HepG2 (cell line): ENCODE measurements around the gene LIPT2. TPM values are rescaled to one million over a fixed set of nuclear protein-coding genes. Genes with fewer than 3 reads are reported as not detected.
A peak's percentile ranks its signal among the peaks of the same experiment; 100 is the strongest.

Experiments
- ATAC-seq: fragments of 200-7000 bp; cut with Tn5 transposase; 3 replicates; pipeline ENCODE4 v1.9.1; 2020; ENCODE audit warnings: mild to moderate bottlenecking, moderate library complexity
- BruUV-seq: library from RNA; stranded (reverse); fragments of 400-500 nt; replicated peaks from 2 replicates; lab custom pipeline; 2021; lab: Mats Ljungman, UMichigan
- CTCF ChIA-PET: fragments of 300-600 bp; formaldehyde crosslinking; extraction: SDS; loops from one replicate; lab custom pipeline; 2021; ENCODE audit warnings: low total read pairs, inconsistent platforms, low intra/inter-chr PET ratio; lab: Yijun Ruan, JAX
- POLR2A ChIA-PET: fragments of 350-600 bp; sonication (Branson Sonifier 250); formaldehyde crosslinking; loops from one replicate; lab custom pipeline; 2020; ENCODE audit warnings: antibody characterized with exemption, inconsistent platforms; lab: Yijun Ruan, JAX
- DNase-seq: peaks from one replicate; pipeline ENCODE4 v3.0.0-alpha.2; 2015; ENCODE audit warnings: low spot score
- FAIRE-seq: peaks from 3 replicates; lab custom pipeline; 2011; peaks lifted over from hg19 to GRCh38; lab: Jason Lieb, UNC
- H2AFZ ChIP-seq: one replicate; pipeline ENCODE4 v1.6.1; 2011; ENCODE audit warnings: low read length, inconsistent platforms
- H3K27ac ChIP-seq: fragments of 300-600 bp; 3 replicates; pipeline ENCODE4 v1.8.0; 2011; ENCODE audit warnings: mixed run types, mild to moderate bottlenecking, mixed read lengths, low read length, inconsistent platforms; ENCODE audit not compliant: insufficient read depth; ENCODE audit errors: extremely low read length
- H3K27me3 ChIP-seq, 2 experiments: fragments of 200-600 bp in 1 of 2; 2 replicates in 1 of 2; 3 replicates in 1 of 2; pipeline versions ENCODE4 v1.6.0 to v1.8.0; 2011; ENCODE audit warnings: low read length in 2 of 2, mild to moderate bottlenecking in 2 of 2, moderate library complexity in 2 of 2, inconsistent platforms in 1 of 2; ENCODE audit not compliant: insufficient read depth in 2 of 2, control insufficient read depth in 1 of 2
- H3K36me3 ChIP-seq, 2 experiments: fragments of 200-600 bp in 1 of 2; replicated peaks in 1 of 2; 2 replicates in 1 of 2; 3 replicates in 1 of 2; pipeline versions ENCODE4 v1.5.1 to v1.8.0; 2011; ENCODE audit warnings: low read length in 2 of 2, inconsistent platforms in 1 of 2; ENCODE audit not compliant: insufficient read depth in 2 of 2, control insufficient read depth in 1 of 2
- H3K4me1 ChIP-seq: 2 replicates; pipeline ENCODE4 v1.5.1; 2012; ENCODE audit warnings: low read length, inconsistent platforms; ENCODE audit not compliant: insufficient read depth
- H3K4me2 ChIP-seq: 2 replicates; pipeline ENCODE4 v1.6.0; 2011; ENCODE audit warnings: low read depth, low read length, inconsistent platforms
- H3K4me3 ChIP-seq, 3 experiments: fragments of 200-600 bp in 1 of 3; sonication (generic), shearing (Covaris generic) in 1 of 3; replicated peaks in 1 of 3; 2 replicates each; pipeline ENCODE4 v1.5.1; 2011 to 2016; ENCODE audit warnings: low read length in 3 of 3, inconsistent platforms in 2 of 3, low read depth in 2 of 3, mild to moderate bottlenecking in 2 of 3, control low read depth in 1 of 3, mixed read lengths in 1 of 3; ENCODE audit not compliant: insufficient read depth in 1 of 3
- H3K79me2 ChIP-seq: one replicate; pipeline ENCODE4 v1.6.1; 2011; ENCODE audit warnings: low read length, inconsistent platforms; ENCODE audit not compliant: insufficient read depth
- H3K9ac ChIP-seq: 2 replicates; pipeline ENCODE4 v1.6.0; 2011; ENCODE audit warnings: mild to moderate bottlenecking, low read depth, low read length, inconsistent platforms; ENCODE audit not compliant: insufficient read depth
- H3K9me3 ChIP-seq: 2 replicates; pipeline ENCODE4 v1.5.1; 2012; ENCODE audit warnings: mild to moderate bottlenecking, low read length
- H4K20me1 ChIP-seq: 2 replicates; pipeline ENCODE4 v1.6.0; 2011; ENCODE audit warnings: inconsistent platforms, mild to moderate bottlenecking, low read length, moderate library complexity; ENCODE audit not compliant: insufficient read depth
- ATF7-NPFF ChIP-seq: sonication (generic); formaldehyde crosslinking; IDR thresholded peaks from 2 replicates; pipeline ENCODE4 v1.8.1; 2023; ENCODE audit warnings: mild to moderate bottlenecking, low read depth, missing genetic modification reagents, moderate library complexity
- CCDC6 ChIP-seq: sonication (generic); formaldehyde crosslinking; IDR thresholded peaks from 2 replicates; pipeline ENCODE4 v1.8.1; 2022; ENCODE audit warnings: mild to moderate bottlenecking, missing genetic modification reagents, moderate library complexity
- DMAP1 ChIP-seq: IDR thresholded peaks from 2 replicates; pipeline ENCODE4 v1.6.1; 2016
- ERF ChIP-seq: IDR thresholded peaks from 2 replicates; pipeline ENCODE4 v1.6.1; 2018; ENCODE audit warnings: missing biosample characterization, missing genetic modification reagents
- FOXK1 ChIP-seq: sonication (generic); formaldehyde crosslinking; IDR thresholded peaks from 2 replicates; pipeline ENCODE4 v1.4.0; 2020; ENCODE audit warnings: low read depth, missing genetic modification reagents, borderline replicate concordance
- HNRNPH1 ChIP-seq: fragments of 200-400 bp; formaldehyde crosslinking; optimal IDR thresholded peaks from 2 replicates; pipeline ENCODE3; 2017; ENCODE audit warnings: mild to moderate bottlenecking, low read depth, low read length
- MBD4 ChIP-seq: IDR thresholded peaks from 2 replicates; pipeline ENCODE4 v1.6.1; 2012; ENCODE audit warnings: low read length, inconsistent platforms, borderline replicate concordance
- MYC ChIP-seq: sonication (generic); formaldehyde crosslinking; IDR thresholded peaks from 2 replicates; pipeline ENCODE4 v1.9.0; 2021; ENCODE audit warnings: missing genetic modification reagents, borderline replicate concordance
- PBX2 ChIP-seq: IDR thresholded peaks from 2 replicates; pipeline ENCODE4 v1.6.1; 2016; ENCODE audit warnings: control low read depth
- POLR2AphosphoS5 ChIP-seq: IDR thresholded peaks from 2 replicates; pipeline ENCODE4 v1.6.1; 2012; ENCODE audit warnings: low read depth, low read length
- RERE ChIP-seq: IDR thresholded peaks from 2 replicates; pipeline ENCODE4 v1.6.1; 2016; ENCODE audit warnings: low read depth, missing genetic modification reagents, missing compliant biosample characterization
- SAP130 ChIP-seq: IDR thresholded peaks from 2 replicates; pipeline ENCODE4 v1.6.1; 2016; ENCODE audit warnings: low read depth
- SP140L ChIP-seq: sonication (generic); formaldehyde crosslinking; IDR thresholded peaks from 2 replicates; pipeline ENCODE4 v1.4.0; 2020; ENCODE audit warnings: missing genetic modification reagents, borderline replicate concordance
- SP4 ChIP-seq: sonication (generic); formaldehyde crosslinking; IDR thresholded peaks from 2 replicates; pipeline ENCODE4 v1.8.1; 2023; ENCODE audit warnings: mild to moderate bottlenecking, missing genetic modification reagents
- TAF15 ChIP-seq: fragments of 200-400 bp; formaldehyde crosslinking; IDR thresholded peaks from one replicate; pipeline ENCODE4 v1.6.1; 2018; ENCODE audit warnings: mild to moderate bottlenecking, low read depth, low read length; ENCODE audit not compliant: poor library complexity, severe bottlenecking
- TCF7 ChIP-seq: sonication (generic); IDR thresholded peaks from 2 replicates; pipeline ENCODE4 v1.6.1; 2016; ENCODE audit warnings: antibody characterized with exemption, low read depth
- ZIK1 ChIP-seq: sonication (generic); formaldehyde crosslinking; IDR thresholded peaks from 2 replicates; pipeline ENCODE4 v1.5.0; 2020; ENCODE audit warnings: mild to moderate bottlenecking, low read depth, missing genetic modification reagents, borderline replicate concordance
- ZNF232 ChIP-seq: sonication (generic); formaldehyde crosslinking; IDR thresholded peaks from 2 replicates; pipeline ENCODE4 v1.4.0; 2020; ENCODE audit warnings: missing genetic modification reagents, borderline replicate concordance
- WGBS: methylation state at CpG from one replicate; pipeline ENCODE4 v1.1.6; 2017; ENCODE audit warnings: low lambda C conversion rate; 5-methylcytosine and 5-hydroxymethylcytosine counted together
- in situ Hi-C: cut with HindIII; loops from 2 replicates; pipeline ENCODE4 v1.10.0; 2017; ENCODE audit warnings: low pct_unique_long_range_greater_than_20kb; ENCODE audit not compliant: extremely low pct_ligation_motif_present
- intact Hi-C: fragments of 100-400 bp; cut with micrococcal nuclease; formaldehyde crosslinking; loops from one replicate; pipeline ENCODE4 v1.10.0; 2022; ENCODE audit not compliant: unreplicated experiment
- polyA plus RNA-seq, 8 experiments: library from polyadenylated mRNA; depleted of rRNA in 3 of 8; stranded (reverse) in 7 of 8; unstranded in 1 of 8; fragments of >200 nt; fragmentation: Illumina TruSeq in 4 of 8; extraction: Trizol in 4 of 8; gene quantifications; 2 replicates each; pipeline versions ENCODE4 v1.2.1 to v1.2.3, GENCODE V29; 2011 to 2016; ENCODE audit warnings: low read depth in 4 of 8, missing spikeins in 1 of 8, mixed read lengths in 1 of 8; ENCODE audit not compliant: insufficient read depth in 1 of 8
- total RNA-seq, 5 experiments: library from RNA; depleted of rRNA; stranded (reverse); fragments of >200 nt; fragmentation: Illumina TruSeq; extraction: Trizol; gene quantifications; 2 replicates each; pipeline ENCODE4 v1.2.3, GENCODE V29; 2016; ENCODE audit warnings: low read depth in 1 of 5
- TF ChIP-seq, protein P1 (sequence below): sonication (generic); formaldehyde crosslinking; IDR thresholded peaks from 2 replicates; pipeline ENCODE4 v1.5.0; 2020; ENCODE audit warnings: missing genetic modification reagents

Gene LIPT2
- total and polyA plus RNA-seq, 2 of the 13 experiments (the other 11 are each of a cell fraction or from before 2014, with no cell fraction given): 3.0 to 5.6 TPM

- in situ Hi-C loops: loop anchor here (10.0 kb wide), 1 partner anchor 93 kb away; no protein-coding TSS in a partner anchor
- Histone ChIP-seq H2AFZ (peak overlapping the region; percentile 85), H3K36me3 (no peaks in the 10 kb centered on the region), H3K27me3 (no peaks in the 10 kb centered on the region), H3K4me1 (peaks cover 56% of the 10 kb centered on the region), H3K4me3 (peak overlapping the region; percentile 42 to 53 (median 48)), H3K27ac (peak overlapping the region; percentile 51), H3K4me2 (peak overlapping the region; percentile 86), H3K9me3 (no peaks in the 10 kb centered on the region), H3K79me2 (no peaks in the 10 kb centered on the region), H3K9ac (peak overlapping the region; percentile 59), H4K20me1 (no peaks in the 10 kb centered on the region)
- CTCF ChIA-PET: no interaction called here
- POLR2A ChIA-PET: interaction anchor here (4.8 kb wide), 1 partner anchor 31 kb away, joined by 22 read pairs; the partner anchor contains the start of gene LIPT2
- 0% methylated on average over 2 of the region's 2 CpGs for WGBS
- DNase-seq: peak; percentile 66
- BruUV-seq: no TSS peak
- FAIRE-seq: peak; percentile 96
- intact Hi-C loops: no loop called here
- ATAC-seq: peak; percentile 95
- peak; percentile 38; the same call in 1 of the 2 replicates for TF ChIP-seq POLR2AphosphoS5
- peak; percentile 25; the same call in 1 of the 2 replicates for TF ChIP-seq SP4
- TF ChIP-seq, protein P1, sequence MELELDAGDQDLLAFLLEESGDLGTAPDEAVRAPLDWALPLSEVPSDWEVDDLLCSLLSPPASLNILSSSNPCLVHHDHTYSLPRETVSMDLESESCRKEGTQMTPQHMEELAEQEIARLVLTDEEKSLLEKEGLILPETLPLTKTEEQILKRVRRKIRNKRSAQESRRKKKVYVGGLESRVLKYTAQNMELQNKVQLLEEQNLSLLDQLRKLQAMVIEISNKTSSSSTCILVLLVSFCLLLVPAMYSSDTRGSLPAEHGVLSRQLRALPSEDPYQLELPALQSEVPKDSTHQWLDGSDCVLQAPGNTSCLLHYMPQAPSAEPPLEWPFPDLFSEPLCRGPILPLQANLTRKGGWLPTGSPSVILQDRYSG (CRISPR knock-in tag): no peak
- peak; percentile 28; the same call in 1 of the 2 replicates for TF ChIP-seq MYC (CRISPR knock-in tag)
- no peak for TF ChIP-seq CCDC6 (CRISPR knock-in tag)
- peak; percentile 53; the same call in 1 of the 2 replicates for TF ChIP-seq ZNF232 (CRISPR knock-in tag)
- TF ChIP-seq FOXK1 (CRISPR knock-in tag): no peak
- no peak for TF ChIP-seq ATF7-NPFF
- TF ChIP-seq SP140L (CRISPR knock-in tag): no peak
- no peak for TF ChIP-seq MBD4
- no peak for TF ChIP-seq PBX2 (CRISPR knock-in tag)
- TF ChIP-seq DMAP1 (CRISPR knock-in tag): no peak
- TF ChIP-seq TAF15: no peak
- TF ChIP-seq SAP130 (CRISPR knock-in tag): peak; percentile 44; the same call in 1 of the 2 replicates
- TF ChIP-seq HNRNPH1: no peak
- TF ChIP-seq RERE (CRISPR knock-in tag): no peak
- no peak for TF ChIP-seq ZIK1 (CRISPR knock-in tag)
- no peak for TF ChIP-seq TCF7
- TF ChIP-seq ERF (CRISPR knock-in tag): peak; percentile 60; the same call in 1 of the 2 replicates
Observed at GRCh38 chr11:74462009-74462408, 31.5 kb downstream of the LIPT2 start.
